Hematopoietic multipotent progenitor cell treated with erythropoietin and hydrocortisone succinate and interleukin-3 and kit ligand, for 4 days (in vitro differentiated cells): Measurements from ENCODE around the gene CEMP1.

ENCODE experiments used
- DNase-seq: peaks from one replicate; pipeline ENCODE4 v3.0.0-alpha.2; 2015

CEMP1 gene

DNA sequence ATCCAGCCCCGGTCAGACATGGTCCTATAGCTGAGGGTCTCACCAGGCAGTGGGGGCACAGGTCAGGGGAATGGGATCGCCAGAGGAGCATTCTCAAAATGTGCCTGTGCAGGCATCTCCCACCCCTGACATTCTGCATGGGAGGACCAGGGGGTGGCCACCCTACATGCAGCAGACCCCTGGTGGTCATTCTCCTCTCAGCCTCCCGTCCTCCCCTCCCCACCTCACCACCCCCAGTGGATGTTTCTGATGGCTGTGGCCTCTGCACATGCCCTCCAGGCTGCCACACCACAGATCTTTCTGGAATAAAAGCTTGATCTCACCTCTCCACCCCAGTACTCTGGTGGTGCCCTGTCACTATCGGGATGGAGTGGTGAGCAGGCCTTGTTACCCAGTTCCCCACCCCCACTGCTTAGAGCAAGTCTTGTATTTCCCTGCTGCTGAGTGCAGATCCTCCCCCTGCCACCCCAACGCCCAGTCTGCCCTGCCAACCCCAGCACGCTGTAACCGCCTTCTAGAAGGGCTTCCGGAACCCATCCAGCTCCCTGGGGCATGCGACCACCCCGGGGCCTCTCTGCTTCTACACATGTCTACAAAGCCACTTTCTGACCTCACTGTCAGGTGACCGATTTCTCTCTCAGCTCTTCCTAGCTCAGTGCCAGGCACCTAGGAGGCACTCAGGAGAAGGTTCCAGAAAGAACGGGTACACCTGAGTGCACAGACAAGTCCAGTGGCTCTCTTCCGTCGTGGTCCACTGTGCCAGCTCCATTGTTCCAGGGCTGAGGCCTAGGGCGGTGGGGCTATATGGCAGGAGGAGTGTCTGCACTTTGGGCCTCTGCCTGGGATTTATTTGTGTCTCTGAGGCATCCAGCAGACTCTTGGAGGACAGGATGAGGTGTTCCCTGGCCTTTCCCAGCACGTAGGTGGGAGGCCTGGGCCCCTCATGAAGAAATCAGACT lies 47.0 kb downstream of the CEMP1 start:
- no peak for DNase-seq

GRCh38 chr16:2482708-2483534 lies 48.3 kb downstream of the CEMP1 start:
- DNase-seq: no peak

DNA sequence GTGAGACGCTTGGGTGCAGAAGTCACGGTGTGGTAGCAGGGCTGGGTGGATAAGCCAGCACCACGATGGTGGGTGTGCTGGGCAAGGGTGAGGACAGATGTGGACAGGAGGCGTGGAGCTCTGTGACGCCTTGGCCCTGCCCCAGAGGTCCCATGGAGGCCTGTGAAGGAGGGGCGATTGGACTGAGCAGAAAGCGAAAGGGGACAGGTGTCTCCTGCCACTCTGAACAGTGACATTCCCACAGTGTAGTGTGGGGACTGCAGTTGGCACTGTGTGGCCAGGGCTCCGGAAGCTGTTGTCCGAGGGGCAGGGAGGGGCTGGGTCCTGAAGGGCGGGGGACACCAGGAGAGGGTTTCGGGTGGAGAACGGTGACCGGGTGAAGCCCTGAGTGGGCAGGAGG lies 49.0 kb downstream of the CEMP1 start:
- no peak for DNase-seq

DNA sequence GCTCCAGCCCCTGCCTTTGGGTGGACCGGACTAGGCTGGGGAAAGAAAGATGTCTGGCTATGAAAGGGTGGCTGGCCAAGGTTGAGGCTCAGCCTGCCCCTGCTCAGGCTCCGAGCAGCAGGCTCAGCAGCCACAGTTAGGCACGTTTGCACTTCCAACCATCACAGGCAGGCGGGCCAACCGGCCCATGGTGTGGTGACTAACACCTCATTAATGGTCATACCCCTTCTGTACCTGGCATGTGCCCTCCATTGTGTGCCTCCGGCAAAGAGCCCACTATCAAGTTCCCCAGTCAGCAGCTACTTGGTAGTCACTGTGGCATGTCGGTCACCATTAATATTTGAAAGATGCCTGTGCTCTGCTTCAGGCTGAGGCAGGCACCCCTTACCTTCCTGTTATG lies 49.5 kb downstream of the CEMP1 start:
- no peak for DNase-seq

DNA sequence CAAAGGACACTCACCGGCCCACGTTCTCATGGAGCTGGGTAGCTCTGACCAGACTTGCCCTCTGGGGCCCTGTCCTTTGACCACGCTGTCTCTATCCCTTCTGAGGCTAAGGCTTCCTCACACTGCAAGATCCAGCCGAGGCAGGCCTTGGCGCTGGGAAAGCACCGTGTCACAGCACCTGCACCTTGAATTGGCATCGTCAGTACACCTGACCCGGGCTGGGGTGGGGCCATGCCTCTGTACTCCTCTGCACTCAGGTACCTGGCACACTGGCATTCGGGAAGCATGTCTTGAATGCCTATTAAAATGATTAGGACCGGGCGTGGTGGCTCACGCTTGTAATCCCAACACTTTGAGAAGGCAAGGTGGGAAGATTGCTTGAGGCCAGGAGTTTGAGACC lies 50.3 kb downstream of the CEMP1 start:
- no peak for DNase-seq
